Stomach (tissue), 4 donors: ENCODE measurements around the gene FOXE3.

Experiments
- EP300 ChIP-seq: sonication (generic); formaldehyde crosslinking; IDR thresholded peaks from one replicate; pipeline ENCODE4 v1.6.1; 2017; ENCODE audit warnings: antibody characterized with exemption
- POLR2A ChIP-seq, 4 donors: fragments of 450-650 bp; IDR thresholded peaks; one replicate each; pipeline ENCODE4 v1.6.1; 2016; ENCODE audit warnings: antibody characterized with exemption in 4 of 4, control low read depth in 2 of 4, mild to moderate bottlenecking in 1 of 4, moderate library complexity in 1 of 4
- TF ChIP-seq, protein P1 (sequence below), 7 experiments: fragments of 450-650 bp in 4 of 7; fragments of 200-600 bp in 3 of 7; sonication (generic) in 3 of 7; IDR thresholded peaks; one replicate each; pipeline ENCODE4 v1.5.1; 2016 to 2019; ENCODE audit warnings: antibody characterized with exemption in 7 of 7, control low read depth in 2 of 7, mild to moderate bottlenecking in 1 of 7

- TF ChIP-seq, protein P1, sequence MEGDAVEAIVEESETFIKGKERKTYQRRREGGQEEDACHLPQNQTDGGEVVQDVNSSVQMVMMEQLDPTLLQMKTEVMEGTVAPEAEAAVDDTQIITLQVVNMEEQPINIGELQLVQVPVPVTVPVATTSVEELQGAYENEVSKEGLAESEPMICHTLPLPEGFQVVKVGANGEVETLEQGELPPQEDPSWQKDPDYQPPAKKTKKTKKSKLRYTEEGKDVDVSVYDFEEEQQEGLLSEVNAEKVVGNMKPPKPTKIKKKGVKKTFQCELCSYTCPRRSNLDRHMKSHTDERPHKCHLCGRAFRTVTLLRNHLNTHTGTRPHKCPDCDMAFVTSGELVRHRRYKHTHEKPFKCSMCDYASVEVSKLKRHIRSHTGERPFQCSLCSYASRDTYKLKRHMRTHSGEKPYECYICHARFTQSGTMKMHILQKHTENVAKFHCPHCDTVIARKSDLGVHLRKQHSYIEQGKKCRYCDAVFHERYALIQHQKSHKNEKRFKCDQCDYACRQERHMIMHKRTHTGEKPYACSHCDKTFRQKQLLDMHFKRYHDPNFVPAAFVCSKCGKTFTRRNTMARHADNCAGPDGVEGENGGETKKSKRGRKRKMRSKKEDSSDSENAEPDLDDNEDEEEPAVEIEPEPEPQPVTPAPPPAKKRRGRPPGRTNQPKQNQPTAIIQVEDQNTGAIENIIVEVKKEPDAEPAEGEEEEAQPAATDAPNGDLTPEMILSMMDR (IDR thresholded peaks at IDR 0.05) = no peak
- TF ChIP-seq EP300 = no peak
- no peak for TF ChIP-seq POLR2A (IDR thresholded peaks at IDR 0.05)
Observed at GRCh38 chr1:47403321-47403910, 12.7 kb upstream of the FOXE3 start.
